ENCODE results near the gene CAB39.

DNA sequence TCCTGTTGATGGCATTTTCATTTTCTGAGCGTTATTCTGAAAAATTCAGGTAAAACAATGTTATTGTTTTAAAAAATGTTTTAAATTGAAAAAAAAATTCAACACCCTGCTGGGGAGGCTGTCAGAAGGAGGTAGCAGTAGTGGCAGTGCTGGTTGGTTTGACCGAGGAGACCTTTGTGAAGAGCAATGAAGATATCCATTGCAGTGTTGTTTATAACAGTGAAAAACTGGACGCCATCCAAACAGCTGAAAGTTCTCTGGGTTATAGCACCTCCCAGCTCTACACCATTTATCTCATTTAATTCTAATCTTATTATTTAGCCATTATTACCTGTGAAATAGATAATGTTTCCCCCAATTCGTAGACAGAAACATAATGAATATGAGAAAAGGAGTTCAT is 139.5 kb downstream of the CAB39 start:
- TF ChIP-seq, protein P1, sequence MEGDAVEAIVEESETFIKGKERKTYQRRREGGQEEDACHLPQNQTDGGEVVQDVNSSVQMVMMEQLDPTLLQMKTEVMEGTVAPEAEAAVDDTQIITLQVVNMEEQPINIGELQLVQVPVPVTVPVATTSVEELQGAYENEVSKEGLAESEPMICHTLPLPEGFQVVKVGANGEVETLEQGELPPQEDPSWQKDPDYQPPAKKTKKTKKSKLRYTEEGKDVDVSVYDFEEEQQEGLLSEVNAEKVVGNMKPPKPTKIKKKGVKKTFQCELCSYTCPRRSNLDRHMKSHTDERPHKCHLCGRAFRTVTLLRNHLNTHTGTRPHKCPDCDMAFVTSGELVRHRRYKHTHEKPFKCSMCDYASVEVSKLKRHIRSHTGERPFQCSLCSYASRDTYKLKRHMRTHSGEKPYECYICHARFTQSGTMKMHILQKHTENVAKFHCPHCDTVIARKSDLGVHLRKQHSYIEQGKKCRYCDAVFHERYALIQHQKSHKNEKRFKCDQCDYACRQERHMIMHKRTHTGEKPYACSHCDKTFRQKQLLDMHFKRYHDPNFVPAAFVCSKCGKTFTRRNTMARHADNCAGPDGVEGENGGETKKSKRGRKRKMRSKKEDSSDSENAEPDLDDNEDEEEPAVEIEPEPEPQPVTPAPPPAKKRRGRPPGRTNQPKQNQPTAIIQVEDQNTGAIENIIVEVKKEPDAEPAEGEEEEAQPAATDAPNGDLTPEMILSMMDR (optimal IDR thresholded peaks at IDR 0.05 in 1 of 3, IDR thresholded peaks at IDR 0.05 in 1 of 3, conservative IDR thresholded peaks at IDR 0.05 in 1 of 3; ENCODE audit: extremely low read depth in 1 of 3, insufficient read depth in 2 of 3, low read length in 3 of 3): no peak
- TF ChIP-seq EZH2 (IDR thresholded peaks at IDR 0.05; ENCODE audit: low read length): no peak

All from keratinocyte (primary cell).